ENCODE measurements around the gene ARL2BP. TPM values are rescaled to one million over a fixed set of nuclear protein-coding genes. Genes with fewer than 3 reads are reported as not detected.

The ARL2BP gene
- total RNA-seq (2022; extraction: Qiagen RNA extraction; ENCODE audit: low read depth): 70.8 to 83.4 TPM (median 79.2 TPM) in 5 replicates

GRCh38 chr16:57244767-57245471, at the start of gene ARL2BP:
Gene ARL2BP, plus strand, starts transcription at chr16:57245259. Its CDS starts 109 bp downstream, at chr16:57245368.

DNA sequence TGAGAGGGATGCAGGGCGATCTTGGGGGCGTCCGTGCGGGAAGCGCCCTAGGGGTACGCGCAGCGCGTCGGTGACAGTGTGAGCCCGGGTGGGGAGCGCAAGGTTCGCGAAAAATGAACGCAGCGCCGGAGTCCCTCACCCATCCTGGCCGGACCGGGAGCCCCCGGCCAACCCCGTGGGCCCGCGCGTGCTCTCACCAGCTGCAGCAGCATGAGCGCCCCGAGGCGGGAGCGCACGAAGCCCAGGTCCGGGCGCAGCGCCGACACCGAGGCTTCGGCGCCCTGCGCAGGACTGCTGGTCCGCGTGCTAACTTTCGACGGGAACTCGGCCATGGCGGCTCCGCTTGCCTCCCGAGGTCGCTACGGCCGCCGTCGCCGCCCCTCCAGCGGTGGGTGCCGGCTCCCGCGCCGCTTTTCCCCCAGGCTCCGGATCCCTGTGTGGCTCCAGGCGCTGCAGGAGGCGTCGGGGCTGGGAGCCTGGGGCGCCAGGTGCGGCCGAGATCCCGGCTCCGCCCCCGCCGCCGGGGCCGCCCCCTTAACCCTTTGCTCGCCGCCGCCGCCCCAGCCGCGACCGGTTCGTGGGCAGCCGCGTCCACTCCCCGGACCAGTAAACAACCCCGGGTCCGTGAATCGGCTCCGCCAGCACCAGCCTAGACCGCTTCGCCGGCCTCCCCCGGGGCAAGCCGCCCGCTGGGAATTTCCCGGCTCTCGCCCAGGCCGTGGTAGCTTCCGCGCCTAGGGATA, 39.3 kb downstream of the ARL2BP start, which contains the start of gene PLLP:
Gene PLLP, minus strand, starts transcription at position 464 of the 743 bp plus-strand sequence. Its CDS starts 132 bp downstream, at position 332.

Other genes with a start within 250 kb of the ARL2BP start
- 38.1 to 47.9 TPM (median 45.5 TPM) in 5 replicates for gene CPNE2, start 152.7 kb upstream of the ARL2BP start, total RNA-seq (2022; extraction: Qiagen RNA extraction; ENCODE audit: low read depth)
- 84.2 to 108 TPM (median 86.9 TPM) in 5 replicates for gene PSME3IP1, start 59.2 kb upstream of the ARL2BP start, total RNA-seq (2022; extraction: Qiagen RNA extraction; ENCODE audit: low read depth)
- gene RSPRY1, start 58.9 kb upstream of the ARL2BP start, total RNA-seq (2022; extraction: Qiagen RNA extraction; ENCODE audit: low read depth): 34.6 to 42.8 TPM (median 40.6 TPM) in 5 replicates
- gene PLLP, start 39.4 kb downstream of the ARL2BP start, total RNA-seq (2022; extraction: Qiagen RNA extraction; ENCODE audit: low read depth): 1.4 to 3.0 TPM (median 1.5 TPM) in 5 replicates
- gene CCL22, start 113.5 kb downstream of the ARL2BP start, total RNA-seq (2022; extraction: Qiagen RNA extraction; ENCODE audit: low read depth): 0.03 to 0.09 TPM (median 0.07 TPM) in 3 of 5 replicates, not detected in the others
- 0.05 to 0.28 TPM (median 0.10 TPM) in 5 replicates for gene CX3CL1, start 127.2 kb downstream of the ARL2BP start, total RNA-seq (2022; extraction: Qiagen RNA extraction; ENCODE audit: low read depth)
- gene CCL17, start 159.5 kb downstream of the ARL2BP start, total RNA-seq (2022; extraction: Qiagen RNA extraction; ENCODE audit: low read depth): not detected in 5 replicates
- gene CIAPIN1, start 202.1 kb downstream of the ARL2BP start, total RNA-seq (2022; extraction: Qiagen RNA extraction; ENCODE audit: low read depth): 74.4 to 91.9 TPM (median 78.0 TPM) in 5 replicates
- gene COQ9, start 202.2 kb downstream of the ARL2BP start, total RNA-seq (2022; extraction: Qiagen RNA extraction; ENCODE audit: low read depth): 38.3 to 50.5 TPM (median 49.2 TPM) in 5 replicates
- 107 to 171 TPM (median 112 TPM) in 5 replicates for gene POLR2C, start 217.4 kb downstream of the ARL2BP start, total RNA-seq (2022; extraction: Qiagen RNA extraction; ENCODE audit: low read depth)
- gene DOK4, start 241.2 kb downstream of the ARL2BP start, total RNA-seq (2022; extraction: Qiagen RNA extraction; ENCODE audit: low read depth): 30.4 to 45.1 TPM (median 39.8 TPM) in 5 replicates